Thymus (tissue), 11 donors: Measurements from ENCODE around the gene ADAMTS5. TPM values are rescaled to one million over a fixed set of nuclear protein-coding genes. Genes with fewer than 3 reads are reported as not detected.

Experiments used
- DNase-seq, 9 donors: peaks; one replicate each; pipeline ENCODE4 v3.0.0-alpha.2; 2013; ENCODE audit warnings: low spot score in 9 of 9, low read depth in 6 of 9, missing footprints in 1 of 9
- H3K27ac ChIP-seq, 2 donors: one replicate each; pipeline ENCODE4 v1.5.1; 2013; ENCODE audit warnings: control low read depth in 1 of 2, low read depth in 1 of 2, low read length in 1 of 2, mild to moderate bottlenecking in 1 of 2, moderate library complexity in 1 of 2
- H3K27me3 ChIP-seq, 2 donors: one replicate each; pipeline ENCODE4 v1.5.1; 2013; ENCODE audit warnings: low read length in 1 of 2; ENCODE audit not compliant: control insufficient read depth in 2 of 2, insufficient read depth in 1 of 2
- H3K36me3 ChIP-seq, 2 donors: one replicate each; pipeline ENCODE4 v1.5.1; 2013; ENCODE audit warnings: low read length in 1 of 2, mild to moderate bottlenecking in 1 of 2, moderate library complexity in 1 of 2; ENCODE audit not compliant: control insufficient read depth in 2 of 2, insufficient read depth in 2 of 2
- H3K4me1 ChIP-seq, 2 donors: one replicate each; pipeline ENCODE4 v1.5.1; 2013; ENCODE audit warnings: low read length in 2 of 2; ENCODE audit not compliant: control insufficient read depth in 2 of 2, insufficient read depth in 2 of 2
- H3K4me3 ChIP-seq, 2 donors: one replicate each; pipeline ENCODE4 v1.5.1; 2013; ENCODE audit warnings: low read length in 2 of 2, control low read depth in 1 of 2, mild to moderate bottlenecking in 1 of 2
- H3K9me3 ChIP-seq, 2 donors: one replicate each; pipeline ENCODE4 v1.5.1; 2013; ENCODE audit warnings: low read length in 1 of 2, mild to moderate bottlenecking in 1 of 2; ENCODE audit not compliant: control insufficient read depth in 2 of 2, insufficient read depth in 1 of 2
- WGBS: extraction: QIAGEN DNeasy Blood & Tissue Kit; methylation state at CpG from one replicate; pipeline ENCODE4 v1.1.7; 2013; 5-methylcytosine and 5-hydroxymethylcytosine counted together
- polyA plus RNA-seq: library from polyadenylated mRNA; stranded (reverse); fragments of 200-250 nt; gene quantifications from one replicate; pipeline ENCODE4 v1.2.3, GENCODE V29; 2013
- total RNA-seq: library from RNA; stranded (reverse); fragments of 120-200 nt; gene quantifications from one replicate; pipeline ENCODE4 v1.2.4, GENCODE V29; 2013
- donor health status: healthy.

The ADAMTS5 gene
- total and polyA plus RNA-seq, 2 donors, result 0.52 to 0.75 TPM

DNA sequence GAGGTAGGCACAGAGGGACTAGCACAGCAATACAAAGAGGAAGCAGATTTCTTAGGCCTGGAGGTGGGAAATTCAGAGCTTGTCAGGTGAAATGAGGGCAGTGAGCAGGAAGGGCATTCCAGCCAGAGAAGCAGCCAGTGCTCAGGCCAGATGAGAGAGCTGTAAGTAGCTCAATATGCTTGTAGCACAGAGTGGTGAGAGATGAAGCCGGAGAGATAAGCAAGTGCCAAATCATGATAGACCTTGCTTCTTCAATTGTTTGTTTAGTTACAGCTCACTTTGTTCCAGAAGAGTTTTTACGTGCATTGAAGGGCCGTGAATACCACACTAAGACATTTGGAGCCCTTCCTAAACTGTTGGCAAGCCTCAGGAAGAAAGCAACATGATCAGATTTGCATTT is 79.6 kb downstream of the ADAMTS5 start:
- Histone ChIP-seq H3K27me3 (no peaks in the 10 kb centered on the region), H3K4me1 (no peaks in the 10 kb centered on the region), H3K9me3 (no peaks in the 10 kb centered on the region), H3K36me3 (no peaks in the 10 kb centered on the region), H3K27ac (no peak overlapping the region), H3K4me3 (no peak overlapping the region)
- no peak for DNase-seq
- WGBS, result 83% methylated on average over 3 of the region's 3 CpGs

DNA sequence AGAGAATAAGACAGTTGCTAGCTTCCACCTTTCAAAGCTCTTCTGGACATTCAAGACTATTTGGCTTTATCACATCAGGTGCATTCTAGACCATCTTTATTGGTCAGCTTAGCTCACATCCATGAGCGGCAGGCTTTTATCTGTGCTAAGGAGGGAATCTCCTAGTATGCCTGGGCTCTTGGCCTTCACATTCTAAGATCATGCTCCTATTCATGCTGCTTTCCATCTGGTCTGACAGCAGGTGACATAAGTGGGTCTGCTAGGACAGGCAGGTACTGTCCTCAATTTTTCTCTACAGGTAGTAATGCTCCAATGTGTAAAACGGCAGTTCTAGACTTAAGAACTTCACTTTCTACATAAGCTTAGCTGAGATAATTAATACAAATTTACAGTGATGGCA is 82.5 kb downstream of the ADAMTS5 start:
- H3K4me1 ChIP-seq, result no peaks in the 10 kb centered on the region
- H3K9me3 ChIP-seq, result no peaks in the 10 kb centered on the region
- H3K36me3 ChIP-seq, result no peaks in the 10 kb centered on the region
- H3K27ac ChIP-seq, result no peak overlapping the region
- no peak overlapping the region for H3K4me3 ChIP-seq
- no peak for DNase-seq
- H3K27me3 ChIP-seq, result no peaks in the 10 kb centered on the region
- WGBS, result 98% methylated on average over 2 of the region's 2 CpGs

DNA sequence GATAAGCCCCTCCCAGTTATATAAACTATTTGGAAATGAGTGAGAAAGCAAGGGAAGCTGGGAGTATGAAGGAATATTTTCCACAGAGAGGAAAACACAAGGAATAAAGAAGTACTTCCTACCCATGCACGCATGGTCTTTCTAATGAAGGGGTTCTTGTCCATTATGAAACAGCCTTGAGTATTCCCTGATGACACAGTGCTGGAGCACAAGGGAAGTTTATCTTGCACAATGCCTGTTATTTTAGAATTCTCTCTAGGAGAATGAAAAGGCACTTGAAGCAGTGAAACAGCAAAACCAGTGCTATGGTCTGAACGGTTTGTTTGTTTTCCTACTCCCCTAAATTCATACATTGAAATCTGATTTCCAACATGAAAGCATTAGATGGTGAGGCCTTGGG is 83.1 kb downstream of the ADAMTS5 start:
- Histone ChIP-seq H3K4me3 (no peak overlapping the region), H3K27ac (no peak overlapping the region), H3K36me3 (no peaks in the 10 kb centered on the region), H3K4me1 (no peaks in the 10 kb centered on the region), H3K27me3 (no peaks in the 10 kb centered on the region), H3K9me3 (no peaks in the 10 kb centered on the region)
- DNase-seq, result no peak
- 81% methylated on average over 2 of the region's 2 CpGs for WGBS

DNA sequence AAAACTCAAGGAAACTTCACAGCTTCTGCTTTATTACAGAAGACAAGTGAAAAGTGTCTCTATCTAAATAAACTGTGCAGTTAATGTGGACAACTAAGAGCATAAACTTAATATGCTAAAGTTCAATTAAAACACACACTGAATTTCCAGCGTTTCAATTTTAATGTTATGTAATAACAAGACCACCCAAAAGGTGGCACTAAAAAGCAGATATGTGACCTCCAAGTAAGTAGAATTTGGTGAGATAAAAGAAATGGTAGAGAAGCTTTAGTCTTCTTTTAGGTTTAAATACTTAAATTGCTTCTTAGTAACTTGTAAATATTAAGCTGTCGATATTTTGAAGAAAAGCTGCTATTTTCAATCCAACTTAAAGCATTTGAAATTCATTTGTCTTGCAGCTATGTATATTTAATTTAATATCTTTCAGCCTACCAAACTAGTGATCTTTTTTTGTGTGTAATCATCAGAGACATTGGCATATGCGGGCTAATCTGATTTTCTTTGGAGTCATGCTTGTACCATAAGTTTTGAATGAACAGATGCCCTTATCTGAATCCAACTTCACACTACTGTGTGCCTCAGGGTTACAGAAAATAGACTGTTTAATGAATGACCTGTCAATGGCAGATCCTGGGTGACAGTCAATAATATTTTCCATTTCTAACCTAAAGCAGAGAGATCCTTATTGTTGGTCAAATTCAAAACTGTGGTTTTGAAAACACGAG is 85.2 kb downstream of the ADAMTS5 start:
- Histone ChIP-seq H3K27ac (no peak overlapping the region), H3K27me3 (no peaks in the 10 kb centered on the region), H3K36me3 (no peaks in the 10 kb centered on the region), H3K4me3 (no peak overlapping the region), H3K9me3 (no peaks in the 10 kb centered on the region), H3K4me1 (no peaks in the 10 kb centered on the region)
- no peak for DNase-seq
- WGBS, result 60% methylated on average over 4 of the region's 4 CpGs

DNA sequence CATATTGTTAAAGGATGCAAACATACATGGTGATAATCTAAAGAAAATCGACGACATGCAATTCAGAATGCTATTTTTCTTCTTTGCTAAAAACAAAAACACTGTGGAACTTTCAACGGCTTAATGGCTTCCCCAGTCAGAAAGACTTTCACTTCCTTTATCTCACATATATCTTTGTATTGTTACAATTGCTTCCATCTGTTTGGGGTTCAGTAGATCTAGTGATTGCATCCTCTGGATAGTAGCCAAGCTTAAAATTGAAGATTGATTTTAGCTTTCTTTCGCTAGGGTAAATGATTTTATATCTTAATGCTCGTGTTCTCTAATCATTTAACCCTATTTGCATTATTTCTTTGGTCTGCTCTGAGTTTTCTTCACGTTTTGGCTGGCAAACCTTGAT is 89.9 kb downstream of the ADAMTS5 start:
- no peaks in the 10 kb centered on the region for H3K9me3 ChIP-seq
- no peaks in the 10 kb centered on the region for H3K27me3 ChIP-seq
- H3K27ac ChIP-seq, result no peak overlapping the region
- H3K4me3 ChIP-seq, result no peak overlapping the region
- no peak for DNase-seq
- 77% methylated on average over 6 of the region's 6 CpGs for WGBS
- H3K36me3 ChIP-seq, result no peaks in the 10 kb centered on the region
- no peaks in the 10 kb centered on the region for H3K4me1 ChIP-seq

DNA sequence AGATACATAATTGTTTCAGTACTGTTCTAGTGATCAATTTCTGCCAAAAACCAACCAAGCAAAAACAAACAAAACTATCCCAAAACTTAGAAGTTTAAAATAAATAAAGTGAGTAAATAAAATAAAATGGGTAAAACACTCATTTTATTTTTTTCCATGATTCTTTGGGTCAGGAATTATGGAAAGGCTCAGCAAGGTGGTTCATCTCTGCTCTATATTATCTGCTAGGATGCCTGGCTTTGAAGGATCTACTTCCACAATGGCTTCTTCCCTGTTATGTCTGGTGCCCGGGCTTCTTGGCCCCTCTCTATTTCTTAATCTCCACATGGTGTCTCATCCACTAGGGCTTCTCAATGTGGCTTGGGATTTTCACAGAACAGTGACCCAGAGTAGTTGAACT is 92.5 kb downstream of the ADAMTS5 start:
- no peaks in the 10 kb centered on the region for H3K4me1 ChIP-seq
- H3K36me3 ChIP-seq, result no peaks in the 10 kb centered on the region
- no peak overlapping the region for H3K4me3 ChIP-seq
- H3K9me3 ChIP-seq, result no peaks in the 10 kb centered on the region
- no peaks in the 10 kb centered on the region for H3K27me3 ChIP-seq
- no peak overlapping the region for H3K27ac ChIP-seq
- no peak for DNase-seq
- 95% methylated on average over 1 of the region's 1 CpG for WGBS

Other genes with a start within 250 kb of the ADAMTS5 start
- gene ADAMTS1, start 121.7 kb downstream of the ADAMTS5 start, total RNA-seq, result 2.0 TPM
- gene ADAMTS1, start 121.7 kb downstream of the ADAMTS5 start, polyA plus RNA-seq, result 18.3 TPM